Skeletal muscle satellite cell (primary cell): ENCODE data around the gene RNF207.

Experiments used
- H3K27me3 ChIP-seq: 2 replicates; pipeline ENCODE4 v1.7.0; 2013; ENCODE audit warnings: low read length; ENCODE audit not compliant: control insufficient read depth, insufficient read depth
- H3K36me3 ChIP-seq: 2 replicates; pipeline ENCODE4 v1.7.0; 2013; ENCODE audit warnings: mild to moderate bottlenecking, control low read depth, low read length; ENCODE audit not compliant: insufficient read depth
- H3K4me1 ChIP-seq: 2 replicates; pipeline ENCODE4 v1.7.0; 2013; ENCODE audit warnings: low read length; ENCODE audit not compliant: control insufficient read depth, insufficient read depth
- H3K4me2 ChIP-seq: 2 replicates; pipeline ENCODE4 v1.7.0; 2013; ENCODE audit warnings: mild to moderate bottlenecking, low read length
- H3K4me3 ChIP-seq: 2 replicates; pipeline ENCODE4 v1.7.0; 2013; ENCODE audit warnings: low read length
- H3K9ac ChIP-seq: 2 replicates; pipeline ENCODE4 v1.7.0; 2013; ENCODE audit warnings: mild to moderate bottlenecking, low read depth, low read length, moderate library complexity
- H3K9me3 ChIP-seq: replicated peaks from 2 replicates; pipeline ENCODE4 v1.7.0; 2013; ENCODE audit warnings: mild to moderate bottlenecking, control low read depth, low read length

The RNF207 gene

GRCh38 chr1:6185635-6186382, 20.1 kb upstream of the RNF207 start:
- H3K4me1 ChIP-seq: no peaks in the 10 kb centered on the region
- no peak overlapping the region for H3K9ac ChIP-seq
- H3K36me3 ChIP-seq: peaks cover 31% of the 10 kb centered on the region
- H3K4me2 ChIP-seq: no peak overlapping the region
- H3K4me3 ChIP-seq: no peak overlapping the region
- peaks cover 5% of the 10 kb centered on the region for H3K27me3 ChIP-seq
- no peaks in the 10 kb centered on the region for H3K9me3 ChIP-seq

- no peak overlapping the region for H3K9ac ChIP-seq
- H3K4me1 ChIP-seq: no peaks in the 10 kb centered on the region
- H3K36me3 ChIP-seq: peaks cover 44% of the 10 kb centered on the region
- no peaks in the 10 kb centered on the region for H3K27me3 ChIP-seq
- no peaks in the 10 kb centered on the region for H3K9me3 ChIP-seq
- no peak overlapping the region for H3K4me3 ChIP-seq
- H3K4me2 ChIP-seq: no peak overlapping the region
Measured at GRCh38 chr1:6188466-6188865, 17.5 kb upstream of the RNF207 start.

GRCh38 chr1:6191968-6192367, 14.0 kb upstream of the RNF207 start:
- H3K36me3 ChIP-seq: peaks cover 52% of the 10 kb centered on the region
- no peak overlapping the region for H3K4me2 ChIP-seq
- H3K9me3 ChIP-seq: no peaks in the 10 kb centered on the region
- H3K4me1 ChIP-seq: no peaks in the 10 kb centered on the region
- no peaks in the 10 kb centered on the region for H3K27me3 ChIP-seq
- no peak overlapping the region for H3K4me3 ChIP-seq
- no peak overlapping the region for H3K9ac ChIP-seq

GRCh38 chr1:6197746-6198427, 8.0 kb upstream of the RNF207 start:
- peaks cover 18% of the 10 kb centered on the region for H3K4me1 ChIP-seq
- H3K27me3 ChIP-seq: no peaks in the 10 kb centered on the region
- H3K36me3 ChIP-seq: peaks cover 33% of the 10 kb centered on the region
- H3K4me2 ChIP-seq: peak overlapping the region; percentile 87
- H3K9me3 ChIP-seq: no peaks in the 10 kb centered on the region
- peak overlapping the region; percentile 86 for H3K4me3 ChIP-seq
- H3K9ac ChIP-seq: peak overlapping the region; percentile 97

DNA sequence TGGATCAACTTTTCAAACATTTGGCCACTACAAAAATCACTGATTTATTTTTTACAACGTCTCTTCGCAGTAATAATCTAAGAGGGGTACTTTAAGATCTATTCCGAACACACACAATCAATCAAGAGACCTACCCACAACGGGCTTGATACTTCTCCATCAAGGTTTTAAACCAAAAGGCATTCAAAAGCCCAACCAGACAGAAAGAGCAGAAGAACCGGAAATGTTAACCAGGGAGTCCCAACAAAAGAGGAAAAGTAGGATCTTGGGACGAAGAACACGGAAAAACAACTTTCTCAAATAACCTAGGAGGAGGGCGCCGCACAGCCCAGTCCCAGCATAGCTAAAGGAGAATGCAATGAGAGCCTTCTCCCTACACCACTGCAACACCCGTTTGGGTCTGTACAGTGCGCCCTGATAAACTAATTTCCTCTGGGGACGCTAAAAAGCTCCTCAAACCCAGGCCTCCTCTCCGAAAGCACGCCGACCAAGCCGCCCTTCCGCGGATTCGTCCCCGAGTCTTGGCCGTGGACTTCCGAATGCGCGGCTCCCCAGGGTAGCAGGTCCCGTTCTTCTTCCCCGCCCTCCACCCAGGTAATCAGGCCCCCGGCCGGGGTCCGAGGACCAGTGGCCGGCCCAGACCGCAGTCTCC, 7.1 kb upstream of the RNF207 start:
- Histone ChIP-seq H3K9ac (peak overlapping the region; percentile 97), H3K27me3 (no peaks in the 10 kb centered on the region), H3K36me3 (peaks cover 26% of the 10 kb centered on the region), H3K4me3 (peak overlapping the region; percentile 86), H3K9me3 (no peaks in the 10 kb centered on the region), H3K4me2 (peak overlapping the region; percentile 87), H3K4me1 (peaks cover 18% of the 10 kb centered on the region)

- no peaks in the 10 kb centered on the region for H3K9me3 ChIP-seq
- peak within 1 kb of the TSS; percentile 97 for H3K9ac ChIP-seq
- H3K4me3 ChIP-seq: peak within 1 kb of the TSS; percentile 86
- H3K4me1 ChIP-seq: peaks cover 18% of the 10 kb centered on the region
- peaks cover 19% of the 10 kb centered on the region for H3K36me3 ChIP-seq
- H3K4me2 ChIP-seq: peak within 1 kb of the TSS; percentile 87
- no peaks in the 10 kb centered on the region for H3K27me3 ChIP-seq
Measured at GRCh38 chr1:6199298-6200187, 6.4 kb upstream of the RNF207 start, which contains the start of gene RPL22. RPL22 (minus strand) TSS chr1:6199595; CDS start chr1:6199573, 22 bp downstream.

DNA sequence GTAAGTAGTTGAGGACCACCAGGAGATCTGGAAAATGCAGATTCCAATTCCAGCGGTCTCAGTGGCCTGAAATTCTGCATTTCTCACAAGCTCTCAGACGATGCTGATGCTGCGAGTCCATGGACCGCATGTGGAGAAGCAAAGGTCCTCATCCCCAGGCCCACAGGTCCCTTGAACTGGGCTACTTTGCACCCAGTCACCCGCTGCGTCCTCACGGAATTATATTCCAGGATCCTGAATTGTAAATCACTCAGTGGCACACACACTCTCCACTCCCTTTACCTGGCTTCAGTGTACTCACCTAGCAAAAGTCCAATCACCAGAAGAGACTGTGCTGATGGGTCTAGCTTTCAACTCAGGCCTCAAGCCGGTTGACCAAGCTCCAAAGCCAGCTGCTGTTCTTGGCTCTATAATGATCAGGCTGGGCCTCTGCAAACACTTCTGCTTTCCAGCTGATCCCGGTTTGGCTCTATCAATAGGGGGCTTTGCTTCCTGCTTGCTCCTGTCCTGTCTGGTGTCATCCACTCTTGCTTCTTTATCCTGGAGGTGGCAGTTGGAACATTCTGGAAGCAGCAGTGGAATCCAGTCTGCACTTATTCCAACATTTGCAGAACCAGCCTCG, 5.6 kb upstream of the RNF207 start:
- no peaks in the 10 kb centered on the region for H3K27me3 ChIP-seq
- no peaks in the 10 kb centered on the region for H3K9me3 ChIP-seq
- H3K9ac ChIP-seq: peak overlapping the region; percentile 97
- H3K4me1 ChIP-seq: peaks cover 21% of the 10 kb centered on the region
- H3K4me2 ChIP-seq: peak overlapping the region; percentile 85
- H3K36me3 ChIP-seq: peaks cover 17% of the 10 kb centered on the region
- H3K4me3 ChIP-seq: peak overlapping the region; percentile 86

GRCh38 chr1:6202256-6202655, 3.7 kb upstream of the RNF207 start:
- Histone ChIP-seq H3K4me1 (peaks cover 31% of the 10 kb centered on the region), H3K4me2 (no peak overlapping the region), H3K27me3 (peaks cover 11% of the 10 kb centered on the region), H3K36me3 (peaks cover 3% of the 10 kb centered on the region), H3K9ac (no peak overlapping the region), H3K4me3 (no peak overlapping the region), H3K9me3 (no peaks in the 10 kb centered on the region)

- H3K36me3 ChIP-seq: no peaks in the 10 kb centered on the region
- H3K9me3 ChIP-seq: no peaks in the 10 kb centered on the region
- H3K4me1 ChIP-seq: peaks cover 22% of the 10 kb centered on the region
- H3K9ac ChIP-seq: peak overlapping the region; percentile 58
- H3K4me2 ChIP-seq: peak overlapping the region; percentile 90
- H3K4me3 ChIP-seq: peak overlapping the region; percentile 68
- H3K27me3 ChIP-seq: peaks cover 11% of the 10 kb centered on the region
Measured at GRCh38 chr1:6206520-6206855, 569 bp downstream of the RNF207 start.

GRCh38 chr1:6207075-6207885, 1.4 kb downstream of the RNF207 start:
- H3K9ac ChIP-seq: no peak overlapping the region
- peaks cover 11% of the 10 kb centered on the region for H3K27me3 ChIP-seq
- H3K4me3 ChIP-seq: no peak overlapping the region
- H3K4me1 ChIP-seq: peaks cover 22% of the 10 kb centered on the region
- H3K36me3 ChIP-seq: no peaks in the 10 kb centered on the region
- H3K9me3 ChIP-seq: no peaks in the 10 kb centered on the region
- H3K4me2 ChIP-seq: peak overlapping the region; percentile 90
